NCI-H446 (cell line): ENCODE measurements around the gene CEP250.
"Not testable (repeated sequence)": the region's sequence is repeated elsewhere in the genome, so short reads cannot be mapped to it uniquely, and the experiment has no call there.

Experiments
- DNase-seq, 2 experiments: peaks; one replicate each; lab custom pipeline; 2025; lab: John Stamatoyannopoulos, UW

Gene CEP250, protein sequence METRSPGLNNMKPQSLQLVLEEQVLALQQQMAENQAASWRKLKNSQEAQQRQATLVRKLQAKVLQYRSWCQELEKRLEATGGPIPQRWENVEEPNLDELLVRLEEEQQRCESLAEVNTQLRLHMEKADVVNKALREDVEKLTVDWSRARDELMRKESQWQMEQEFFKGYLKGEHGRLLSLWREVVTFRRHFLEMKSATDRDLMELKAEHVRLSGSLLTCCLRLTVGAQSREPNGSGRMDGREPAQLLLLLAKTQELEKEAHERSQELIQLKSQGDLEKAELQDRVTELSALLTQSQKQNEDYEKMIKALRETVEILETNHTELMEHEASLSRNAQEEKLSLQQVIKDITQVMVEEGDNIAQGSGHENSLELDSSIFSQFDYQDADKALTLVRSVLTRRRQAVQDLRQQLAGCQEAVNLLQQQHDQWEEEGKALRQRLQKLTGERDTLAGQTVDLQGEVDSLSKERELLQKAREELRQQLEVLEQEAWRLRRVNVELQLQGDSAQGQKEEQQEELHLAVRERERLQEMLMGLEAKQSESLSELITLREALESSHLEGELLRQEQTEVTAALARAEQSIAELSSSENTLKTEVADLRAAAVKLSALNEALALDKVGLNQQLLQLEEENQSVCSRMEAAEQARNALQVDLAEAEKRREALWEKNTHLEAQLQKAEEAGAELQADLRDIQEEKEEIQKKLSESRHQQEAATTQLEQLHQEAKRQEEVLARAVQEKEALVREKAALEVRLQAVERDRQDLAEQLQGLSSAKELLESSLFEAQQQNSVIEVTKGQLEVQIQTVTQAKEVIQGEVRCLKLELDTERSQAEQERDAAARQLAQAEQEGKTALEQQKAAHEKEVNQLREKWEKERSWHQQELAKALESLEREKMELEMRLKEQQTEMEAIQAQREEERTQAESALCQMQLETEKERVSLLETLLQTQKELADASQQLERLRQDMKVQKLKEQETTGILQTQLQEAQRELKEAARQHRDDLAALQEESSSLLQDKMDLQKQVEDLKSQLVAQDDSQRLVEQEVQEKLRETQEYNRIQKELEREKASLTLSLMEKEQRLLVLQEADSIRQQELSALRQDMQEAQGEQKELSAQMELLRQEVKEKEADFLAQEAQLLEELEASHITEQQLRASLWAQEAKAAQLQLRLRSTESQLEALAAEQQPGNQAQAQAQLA (N-terminal part only)

DNA sequence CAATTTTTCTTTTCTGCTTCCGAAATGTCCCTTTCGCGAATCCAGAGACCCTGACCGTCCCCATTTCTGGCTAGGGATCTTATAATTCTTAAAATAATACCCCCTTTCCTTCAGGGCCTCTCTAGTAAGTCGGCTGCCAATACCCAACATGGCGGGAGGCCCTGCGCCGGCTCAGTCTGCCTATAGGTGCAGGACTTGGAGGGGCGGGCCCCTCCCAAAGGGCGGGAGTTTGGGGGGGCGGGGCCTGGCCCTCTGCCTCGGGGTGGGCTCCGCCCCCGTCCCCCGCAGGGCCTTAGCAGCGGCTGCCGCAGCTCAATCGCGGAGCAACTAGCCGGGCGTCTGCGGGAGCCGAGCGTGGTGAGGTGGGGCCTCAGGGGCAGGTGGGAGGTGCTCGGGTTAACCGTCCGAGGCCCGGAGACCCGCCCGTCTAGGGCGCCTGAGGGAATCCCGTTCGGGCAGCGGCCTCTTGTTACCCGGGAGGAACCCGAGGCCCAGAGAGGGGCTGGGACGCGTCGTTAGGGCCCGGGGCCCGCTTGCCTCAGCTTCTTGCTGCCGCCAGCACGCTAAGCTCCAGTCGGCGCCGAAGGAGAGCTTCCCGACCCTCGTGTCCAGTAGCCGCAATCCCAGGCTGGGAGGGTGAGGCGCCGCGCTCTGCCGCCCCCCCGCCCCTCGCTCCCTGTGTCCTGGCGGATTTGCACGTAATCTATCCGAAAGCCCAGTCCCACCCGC is at the start of gene CEP250:
Gene CEP250 (plus strand): TSS at position 718 of the 729 bp plus-strand sequence. CDS start 6,770 bp downstream, outside the sequence.
- peak; percentile 96 to 98 for DNase-seq

DNA sequence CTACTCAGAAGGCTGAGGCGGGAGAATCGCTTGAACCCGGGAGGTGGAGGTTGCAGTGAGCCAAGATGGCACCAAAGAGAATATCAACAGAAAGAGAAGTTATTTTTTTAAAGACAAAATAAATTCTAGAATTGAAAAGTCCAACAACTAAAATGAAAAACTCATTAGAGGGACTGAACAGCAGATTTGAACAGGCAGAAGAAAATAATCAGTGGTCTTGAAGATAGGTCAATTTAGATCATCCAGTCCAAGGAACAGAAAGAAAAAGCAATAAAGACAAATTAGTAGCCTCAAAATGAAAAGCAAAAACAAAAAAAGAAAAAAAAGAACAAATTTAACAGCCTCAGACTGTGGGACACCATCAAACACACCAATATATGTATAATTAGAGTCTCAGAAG is 49.6 kb upstream of the CEP250 start:
- no peak for DNase-seq

DNA sequence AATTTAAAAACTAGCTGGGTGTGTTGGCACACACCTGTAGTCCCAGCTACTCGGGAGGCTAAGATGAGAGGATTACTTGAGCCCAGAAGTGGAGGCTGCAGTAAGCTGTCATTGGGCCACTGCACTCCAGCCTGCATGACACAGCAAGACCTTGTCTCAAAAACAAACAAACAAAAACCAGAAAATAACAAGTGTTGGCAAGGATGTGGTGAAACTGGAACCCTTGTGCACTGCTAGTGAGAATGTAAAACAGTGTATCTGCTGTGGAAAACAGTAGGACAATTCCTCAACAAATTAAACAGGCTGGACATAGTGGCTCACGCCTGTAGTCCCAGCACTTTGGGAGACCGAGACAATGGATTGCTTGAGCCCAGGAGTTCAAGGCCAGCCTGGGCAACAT is 47.1 kb upstream of the CEP250 start:
- DNase-seq, result no peak

DNA sequence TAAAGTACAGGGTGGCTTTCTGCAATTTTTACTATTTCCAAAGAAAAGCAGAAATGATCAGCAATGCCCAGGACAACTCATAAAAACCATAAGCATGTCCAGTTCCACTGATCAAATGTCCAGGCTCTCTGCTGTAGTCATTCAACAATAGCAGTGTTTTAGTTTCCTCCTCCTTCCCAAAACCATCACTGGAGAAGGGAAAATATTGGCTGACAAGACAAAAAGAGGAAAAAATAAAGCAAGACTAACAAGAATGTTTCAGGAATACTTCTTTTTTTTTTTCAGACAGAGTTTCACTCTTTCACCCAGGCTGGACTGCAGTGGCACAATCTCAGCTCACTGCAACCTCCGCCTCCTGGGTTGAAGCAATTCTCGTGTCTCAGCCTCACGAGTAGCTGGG is 45.9 kb upstream of the CEP250 start:
- DNase-seq, result no peak

DNA sequence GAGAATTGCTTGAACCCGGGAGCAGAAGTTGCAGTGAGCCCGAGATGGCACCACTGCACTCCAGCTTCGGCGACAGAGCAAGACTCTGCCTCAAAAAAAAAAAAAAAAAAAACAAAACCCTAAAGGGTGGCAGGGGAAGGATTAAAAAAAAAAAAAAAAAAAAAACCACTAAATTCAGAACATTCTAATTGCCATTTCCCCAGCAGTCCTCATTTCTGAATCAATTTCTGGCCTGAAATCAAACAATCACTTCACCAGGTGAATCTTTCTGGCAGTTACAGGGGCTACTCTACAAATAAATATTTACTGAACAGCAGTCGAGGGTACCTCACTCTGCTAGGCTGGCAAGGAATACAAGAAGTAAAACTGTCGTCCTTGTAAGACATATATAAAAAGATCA is 44.8 kb upstream of the CEP250 start:
- DNase-seq, result no peak

DNA sequence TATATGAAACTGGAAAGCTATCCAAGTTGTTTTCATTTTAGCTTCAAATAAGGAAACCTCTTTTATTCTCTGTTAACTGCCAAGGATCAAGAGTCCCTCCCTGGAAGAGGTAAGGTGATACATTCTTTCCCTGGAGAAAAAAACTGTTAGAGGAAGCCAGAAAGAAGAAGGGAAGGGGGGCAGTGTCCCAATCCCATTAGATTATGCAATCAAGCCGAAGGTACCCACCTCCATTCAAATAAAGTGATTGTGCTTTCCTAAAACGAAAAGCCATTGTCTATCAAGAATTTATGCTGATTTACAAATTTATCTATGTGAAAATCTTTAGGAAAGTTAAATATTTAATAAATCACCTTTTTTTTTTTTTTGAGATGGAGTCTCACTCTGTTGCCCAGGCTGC is 34.1 kb upstream of the CEP250 start:
- DNase-seq, result no peak

DNA sequence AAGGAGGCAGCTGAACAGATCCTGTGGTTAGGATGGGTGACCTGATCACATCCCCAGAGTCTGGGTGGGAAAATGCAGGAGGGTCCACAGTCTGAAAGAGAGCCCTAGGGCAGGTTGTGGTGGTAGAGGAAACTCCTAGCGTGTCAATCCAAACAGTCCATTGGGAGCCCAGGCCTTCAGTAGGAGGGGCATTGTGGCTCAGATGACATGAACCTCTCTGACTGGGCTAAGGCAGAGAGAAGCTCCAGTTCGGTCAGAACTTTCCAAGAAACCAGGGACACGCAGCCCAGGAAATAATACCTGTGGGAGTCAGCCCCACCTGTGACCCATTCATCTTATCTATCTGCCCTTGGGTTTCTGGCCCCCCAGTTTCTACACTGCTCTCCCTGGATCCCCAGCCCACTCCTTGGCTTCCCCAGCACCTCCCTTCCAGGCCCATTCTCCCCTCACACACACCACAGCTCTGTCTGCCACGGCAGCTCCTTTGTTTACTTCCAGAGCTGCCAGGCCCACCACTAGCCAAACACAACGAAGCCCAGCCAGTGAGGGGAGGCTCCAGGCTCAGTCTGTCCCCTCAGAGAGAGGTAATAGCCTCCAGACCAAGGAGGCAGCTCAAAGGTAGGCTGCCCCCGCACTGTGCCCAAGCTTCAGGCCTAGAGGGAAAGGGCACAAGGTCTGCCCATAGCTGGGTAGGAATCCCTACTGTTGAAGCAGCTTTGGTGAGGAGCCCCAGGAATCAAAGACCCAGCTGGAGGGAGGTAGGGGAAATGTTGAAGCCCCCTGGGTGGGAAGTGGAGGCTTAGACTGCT is 23.6 kb upstream of the CEP250 start:
- DNase-seq, result no peak

DNA sequence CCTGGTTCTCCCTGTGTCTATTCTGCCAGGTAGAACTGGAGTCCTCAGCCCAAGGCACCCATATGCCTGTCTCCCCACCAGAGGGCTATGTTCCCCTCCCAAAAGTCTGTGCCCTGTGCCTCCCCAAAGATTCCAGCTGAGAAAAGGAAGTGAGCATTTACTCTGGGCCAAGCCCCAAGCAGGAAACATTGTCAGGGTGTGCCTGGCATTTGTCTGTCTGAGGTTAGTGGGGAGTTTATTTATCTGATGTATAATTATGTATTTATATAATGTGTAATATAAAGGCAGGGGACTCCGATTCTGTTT is 23.0 kb upstream of the CEP250 start:
- DNase-seq, result no peak

DNA sequence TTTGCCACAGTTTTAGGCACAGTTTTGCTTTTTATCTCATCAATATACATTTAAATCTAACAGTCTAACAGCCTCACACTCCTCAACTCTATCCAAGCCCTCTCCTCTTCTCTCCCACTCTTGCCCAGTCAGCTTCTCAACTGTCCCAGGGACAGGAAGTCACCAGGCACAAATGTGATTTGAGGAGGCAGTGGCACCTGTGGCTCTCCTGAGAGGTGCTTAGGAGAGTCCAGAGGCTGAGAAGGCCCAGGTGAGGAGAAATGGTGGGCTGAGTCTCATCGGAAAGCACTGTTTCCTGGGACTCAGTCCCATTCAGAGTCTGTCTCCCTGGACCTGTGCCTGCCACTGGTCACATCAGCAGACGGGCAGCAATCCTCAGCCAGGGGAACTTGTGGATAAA is 22.1 kb upstream of the CEP250 start:
- DNase-seq, result no peak

DNA sequence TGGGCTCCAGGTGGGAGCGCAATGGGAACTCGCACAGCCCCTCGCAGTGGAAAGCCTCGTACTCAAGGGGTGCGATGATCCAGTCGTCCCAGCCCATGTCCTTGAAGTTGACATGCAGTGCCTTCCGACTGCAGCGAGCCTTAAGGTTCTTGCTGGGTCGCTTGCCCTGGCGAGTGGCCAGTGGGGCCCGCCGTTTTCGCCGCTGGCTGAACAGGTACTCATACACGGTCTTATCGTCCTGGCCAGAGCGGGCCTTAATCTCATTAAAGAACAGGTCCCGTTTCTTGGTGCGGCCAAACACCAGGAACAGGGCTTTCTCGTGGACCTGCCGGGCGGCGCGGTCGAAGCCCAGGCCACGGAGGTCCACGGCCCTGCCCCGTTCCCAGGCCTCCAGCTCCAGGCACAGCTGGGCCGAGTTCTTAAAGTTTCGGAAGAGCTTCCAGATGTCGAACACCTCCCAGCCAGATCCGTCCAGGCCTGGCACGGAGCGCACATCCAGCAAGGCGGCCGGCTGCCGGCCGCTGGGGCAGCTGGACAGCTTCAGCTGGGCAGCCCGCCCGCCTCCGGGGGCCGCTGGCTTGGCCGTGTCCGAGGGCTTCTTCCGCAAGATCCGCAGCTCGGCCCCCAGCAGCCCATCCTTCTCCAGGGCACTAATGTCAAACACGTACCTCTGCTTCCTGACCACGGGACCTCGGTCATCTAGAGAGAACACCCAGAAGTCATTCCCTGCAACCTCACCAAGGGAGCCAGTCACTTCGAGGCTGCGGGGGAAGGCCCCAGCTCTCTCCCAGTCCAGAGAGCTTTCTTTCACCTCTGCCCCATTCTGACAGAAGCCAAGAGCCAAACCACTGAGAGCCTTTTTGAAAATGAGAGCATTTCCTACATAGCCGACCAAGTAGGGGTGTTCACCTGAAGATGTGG is 21.1 kb upstream of the CEP250 start:
- no peak for DNase-seq

DNA sequence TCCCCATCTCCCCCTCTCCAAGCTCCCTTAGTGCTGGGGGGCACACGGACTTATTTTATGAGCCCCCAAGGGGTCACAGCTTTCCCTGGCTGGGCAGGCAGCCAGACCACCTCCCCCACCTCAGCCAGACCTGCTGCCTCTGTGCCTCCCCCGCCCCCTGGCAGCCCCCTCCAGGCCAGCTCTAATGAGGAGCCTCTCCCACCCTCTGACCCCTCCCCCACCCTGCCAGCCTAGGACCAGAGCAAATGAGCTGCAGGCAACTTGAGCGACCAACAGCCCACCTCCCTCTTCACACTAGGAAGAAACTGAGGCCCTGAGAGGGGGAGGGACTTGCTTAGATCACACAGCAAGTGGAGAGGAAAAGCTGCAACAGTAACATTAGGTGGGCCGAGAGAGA is 19.2 kb upstream of the CEP250 start:
- DNase-seq, result no peak

DNA sequence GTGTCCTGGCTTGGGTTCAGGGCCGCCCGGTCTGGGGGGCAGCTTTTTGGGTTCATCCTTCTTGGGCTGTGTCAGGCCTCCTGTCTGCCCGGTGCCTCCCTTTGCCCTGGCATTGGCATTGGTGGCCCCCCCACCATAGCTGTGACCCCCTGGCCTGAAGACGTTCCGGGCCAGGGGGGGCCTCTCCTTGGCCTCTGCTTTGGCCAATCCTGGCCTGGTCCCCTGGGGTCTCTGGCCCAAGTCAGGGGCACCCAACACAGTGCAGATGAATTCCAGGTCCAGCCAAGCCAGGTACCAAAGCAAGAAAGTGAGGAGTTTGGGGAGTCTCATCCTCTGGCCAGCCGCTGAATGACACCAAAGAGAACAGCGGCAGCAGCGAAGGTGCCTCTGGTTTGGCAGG is 17.8 kb upstream of the CEP250 start:
- no peak for DNase-seq

DNA sequence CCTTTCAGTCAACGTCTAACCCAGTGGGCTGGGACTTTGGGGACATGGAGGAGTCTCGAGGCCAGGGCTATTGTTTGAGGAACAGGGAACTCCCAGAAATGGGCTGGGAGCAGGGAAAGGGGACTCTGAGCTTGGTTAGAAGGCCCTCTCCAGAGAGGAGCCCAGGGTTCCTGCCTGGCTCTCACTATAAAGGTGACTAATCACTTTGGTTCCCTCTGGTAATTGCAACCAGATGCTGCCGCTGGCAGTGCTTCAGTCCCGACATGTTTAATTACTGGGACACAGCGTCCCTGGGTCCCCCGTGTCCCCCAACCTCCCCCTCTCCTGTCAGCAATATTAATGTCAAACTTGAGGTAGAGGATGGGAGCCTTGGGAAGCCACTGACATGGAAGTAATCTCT is 12.4 kb upstream of the CEP250 start:
- DNase-seq, result peak in 1 of 2 experiments; percentile 37

DNA sequence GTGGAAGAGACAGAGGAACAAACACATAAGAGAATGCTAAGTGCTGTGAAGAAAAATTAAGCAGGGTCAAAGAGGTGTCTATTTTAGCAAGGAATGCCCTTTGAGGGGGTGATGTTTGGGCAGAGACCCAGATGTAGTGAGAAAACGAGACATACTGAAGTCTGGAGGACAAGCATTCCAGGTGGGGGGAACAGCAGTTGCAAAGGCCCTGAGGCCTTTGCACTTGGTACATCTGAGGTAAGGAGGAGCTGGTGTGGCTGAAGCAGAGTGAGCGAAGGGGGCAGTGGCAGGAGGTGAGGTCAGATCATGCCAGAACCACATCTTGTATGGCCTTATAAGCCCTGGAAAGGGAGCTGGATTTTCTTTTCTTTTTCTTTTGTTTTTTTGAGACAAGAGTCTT is 11.2 kb upstream of the CEP250 start:
- DNase-seq, result no peak

DNA sequence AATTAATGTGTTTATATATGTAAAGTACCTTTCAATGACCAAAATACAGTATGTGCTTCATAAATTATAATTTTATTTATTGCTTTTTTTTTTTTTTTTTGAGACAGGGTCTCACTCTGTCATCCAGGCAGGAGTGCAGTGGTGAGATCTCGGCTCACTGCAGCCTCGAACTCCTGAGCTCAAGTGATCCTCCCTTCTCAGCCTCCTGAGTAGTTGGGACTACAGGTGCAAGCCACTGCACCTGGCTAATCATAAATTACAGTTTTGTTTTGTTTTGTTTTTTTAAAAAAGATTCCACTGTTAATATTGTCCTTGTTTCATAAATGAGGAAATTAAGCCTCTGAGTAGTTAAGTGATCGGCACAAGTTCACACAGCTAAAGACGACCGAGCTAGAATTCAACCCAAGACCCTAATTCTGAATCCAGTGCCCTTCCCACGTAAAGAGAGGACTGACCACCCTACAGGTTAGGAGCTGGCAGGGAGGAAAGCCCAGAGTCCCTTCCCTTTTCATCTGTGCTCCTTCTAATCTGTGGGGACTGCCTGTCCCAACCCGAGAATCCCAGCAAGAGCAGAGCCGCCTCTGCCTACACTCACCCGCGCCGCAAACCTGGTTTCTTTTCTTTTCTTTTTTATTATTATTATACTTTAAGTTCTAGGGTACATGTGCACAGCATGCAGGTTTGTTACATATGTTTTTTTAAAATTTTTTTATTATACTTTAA is 8.9 kb upstream of the CEP250 start:
- DNase-seq, result no peak

DNA sequence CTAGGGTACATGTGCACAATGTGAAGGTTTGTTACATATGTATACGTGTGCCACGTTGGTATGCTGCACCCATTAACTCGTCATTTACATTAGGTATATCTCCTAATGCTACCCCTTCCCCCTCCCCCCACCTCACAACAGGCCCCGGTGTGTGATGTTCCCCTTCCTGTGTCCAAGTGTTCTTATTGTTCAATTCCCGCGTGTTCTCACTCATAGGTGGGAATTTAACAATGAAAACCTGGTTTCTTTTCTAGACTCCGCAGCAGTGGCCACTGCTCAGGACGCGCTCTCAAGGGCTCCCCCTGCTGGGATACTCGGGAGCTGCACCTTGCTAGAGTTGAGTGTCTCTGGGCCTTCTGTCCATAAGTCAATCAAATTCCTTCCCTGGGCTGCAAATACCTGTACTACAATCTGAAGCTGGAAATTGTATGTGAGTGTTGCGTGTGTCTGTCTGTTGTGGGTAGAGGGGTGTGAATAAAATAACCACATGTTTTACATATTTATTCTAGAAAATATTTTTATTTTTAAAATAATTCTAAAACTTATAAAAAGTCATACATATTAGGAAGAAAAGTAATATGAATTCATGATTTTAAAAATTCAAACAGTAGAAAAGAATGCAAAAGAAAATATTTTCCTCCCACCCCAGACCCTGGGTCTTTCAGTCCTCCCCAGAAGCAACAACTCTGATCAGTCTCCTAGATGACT is 8.2 kb upstream of the CEP250 start:
- peak; percentile 58 to 89 for DNase-seq

DNA sequence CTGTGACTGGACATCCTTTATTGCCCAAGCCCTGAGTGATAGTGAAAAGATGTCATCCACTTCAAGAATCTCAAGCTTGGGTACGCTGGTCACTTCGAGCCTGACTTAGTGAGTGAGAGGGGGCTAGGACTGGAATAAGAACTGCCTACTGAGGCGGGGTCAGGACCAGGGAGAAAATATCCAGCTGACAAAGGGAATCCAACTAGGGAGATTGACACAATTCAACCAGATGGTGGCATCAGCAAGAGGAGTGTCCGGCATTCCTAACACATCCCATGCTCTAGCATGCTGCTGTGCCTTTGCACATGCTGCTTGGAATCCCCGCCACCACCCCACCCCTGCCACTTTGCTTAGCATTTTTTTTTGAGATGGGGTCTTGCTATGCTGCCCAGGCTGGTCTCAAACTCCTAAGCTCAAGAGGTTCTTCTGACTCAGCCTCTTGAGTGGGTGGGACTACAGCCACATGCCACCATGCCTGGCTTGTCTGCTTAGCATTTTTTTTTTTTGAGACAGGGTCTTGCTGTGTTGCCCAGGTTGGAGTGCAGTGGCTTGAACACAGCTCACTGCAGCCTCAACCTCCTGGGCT is 6.5 kb upstream of the CEP250 start:
- DNase-seq, result no peak

DNA sequence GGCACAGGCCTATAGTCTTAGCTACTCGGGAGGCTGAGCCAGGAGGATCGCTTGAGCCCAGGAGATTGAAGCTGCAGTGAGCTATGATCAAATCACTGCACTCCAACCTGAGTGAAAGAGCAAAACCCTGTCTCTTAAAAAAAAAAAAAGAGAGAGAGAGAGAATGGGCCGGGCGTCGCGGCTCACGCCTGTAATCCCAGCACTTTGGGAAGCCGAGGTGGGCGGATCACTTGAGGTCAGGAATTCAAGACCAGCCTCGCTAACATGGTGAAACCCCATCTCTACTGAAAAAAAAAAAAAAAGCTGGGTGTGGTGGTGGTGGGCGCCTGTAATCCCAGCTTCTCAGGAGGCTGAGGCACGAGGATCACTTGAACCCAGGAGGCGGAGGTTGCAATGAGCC is 5.5 kb upstream of the CEP250 start:
- not testable (repeated sequence) for DNase-seq
